Stimulated activated CD8-positive, alpha-beta memory T cell treated with anti-CD3 and anti-CD28 coated beads, Interleukin-4, amount 100 ng/mL, for 24 hours (primary cell): ENCODE measurements around the gene CABCOCO1.

ENCODE experiments used
- DNase-seq: peaks from one replicate; pipeline ENCODE4 v3.0.0-alpha.2; 2020; ENCODE audit warnings: low read depth

CABCOCO1 gene

DNA sequence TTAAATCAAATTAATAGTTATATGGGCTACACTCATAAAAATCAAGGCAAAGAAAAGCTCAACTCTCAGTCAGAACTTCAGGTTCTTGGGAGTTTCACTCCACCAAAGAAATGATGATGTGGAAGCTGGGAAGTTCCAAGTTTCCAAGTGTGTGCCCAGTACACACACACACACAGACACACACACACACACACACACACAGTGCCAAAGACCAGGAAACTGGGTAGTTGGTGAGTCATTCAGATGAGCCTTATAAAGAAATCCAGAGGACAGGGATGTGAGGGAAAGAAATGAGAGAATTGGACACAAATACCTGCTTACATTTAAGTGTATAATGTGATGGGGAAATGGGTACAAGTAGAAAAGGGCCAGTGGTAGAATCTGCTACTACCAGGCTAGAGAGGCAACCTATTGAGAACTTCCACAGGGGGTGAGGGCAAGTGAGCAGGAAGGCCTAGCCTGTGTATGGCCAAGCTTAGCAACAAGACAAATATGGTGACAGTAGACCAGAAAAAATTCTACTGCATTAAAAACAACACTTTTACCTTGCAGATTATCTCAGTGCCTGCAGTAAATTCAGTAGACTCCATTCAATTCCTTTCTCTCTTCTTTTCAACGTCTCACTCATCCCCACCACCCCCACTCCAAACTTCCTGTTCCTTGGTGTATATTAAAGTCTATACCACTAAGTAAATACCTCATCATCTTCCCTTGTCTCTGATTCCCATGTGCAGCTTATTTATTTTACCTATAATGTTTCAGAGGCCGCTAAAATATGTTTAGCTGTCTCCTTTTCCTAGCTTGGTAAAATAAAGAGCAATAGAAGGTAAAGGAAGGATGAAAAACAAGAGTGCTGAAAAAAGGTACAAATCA lies 95.0 kb downstream of the CABCOCO1 start:
- DNase-seq: no peak

DNA sequence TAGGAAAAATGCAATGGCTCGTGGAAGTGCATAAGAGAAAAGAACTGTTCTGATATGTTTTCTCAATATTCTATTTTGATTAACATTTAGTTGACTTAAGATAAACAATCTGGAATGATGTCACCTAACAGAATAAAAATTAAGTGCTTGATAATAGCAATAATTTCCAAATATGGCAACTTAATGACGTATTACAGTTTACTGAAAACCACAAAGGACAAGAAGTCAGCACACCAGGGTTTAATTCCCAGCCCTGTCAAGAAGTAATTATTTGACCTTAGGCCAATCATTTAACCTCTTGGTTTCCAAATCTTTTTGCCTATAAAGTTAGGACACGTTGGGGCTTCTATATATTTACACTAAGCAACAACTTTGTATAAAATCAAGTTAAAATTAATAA lies 95.7 kb downstream of the CABCOCO1 start:
- no peak for DNase-seq

DNA sequence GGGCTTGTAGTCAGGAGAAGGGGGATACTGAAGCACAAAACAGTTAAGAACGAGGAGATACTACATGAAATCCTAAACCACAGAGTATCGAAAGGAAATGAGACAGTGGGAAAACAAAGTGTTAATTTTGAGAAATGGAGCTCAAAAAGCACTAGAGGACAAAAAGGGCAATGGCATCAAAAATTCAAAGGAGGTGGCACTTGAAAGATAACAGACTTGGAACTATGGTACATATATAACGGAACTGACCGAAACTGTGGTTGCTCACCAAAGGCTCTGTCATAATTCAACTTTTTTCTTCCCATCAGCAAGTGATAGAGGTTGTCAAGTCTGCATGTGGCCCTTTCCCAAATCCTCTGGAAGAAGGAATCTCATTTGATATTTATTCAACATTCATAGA lies 97.0 kb downstream of the CABCOCO1 start:
- no peak for DNase-seq

DNA sequence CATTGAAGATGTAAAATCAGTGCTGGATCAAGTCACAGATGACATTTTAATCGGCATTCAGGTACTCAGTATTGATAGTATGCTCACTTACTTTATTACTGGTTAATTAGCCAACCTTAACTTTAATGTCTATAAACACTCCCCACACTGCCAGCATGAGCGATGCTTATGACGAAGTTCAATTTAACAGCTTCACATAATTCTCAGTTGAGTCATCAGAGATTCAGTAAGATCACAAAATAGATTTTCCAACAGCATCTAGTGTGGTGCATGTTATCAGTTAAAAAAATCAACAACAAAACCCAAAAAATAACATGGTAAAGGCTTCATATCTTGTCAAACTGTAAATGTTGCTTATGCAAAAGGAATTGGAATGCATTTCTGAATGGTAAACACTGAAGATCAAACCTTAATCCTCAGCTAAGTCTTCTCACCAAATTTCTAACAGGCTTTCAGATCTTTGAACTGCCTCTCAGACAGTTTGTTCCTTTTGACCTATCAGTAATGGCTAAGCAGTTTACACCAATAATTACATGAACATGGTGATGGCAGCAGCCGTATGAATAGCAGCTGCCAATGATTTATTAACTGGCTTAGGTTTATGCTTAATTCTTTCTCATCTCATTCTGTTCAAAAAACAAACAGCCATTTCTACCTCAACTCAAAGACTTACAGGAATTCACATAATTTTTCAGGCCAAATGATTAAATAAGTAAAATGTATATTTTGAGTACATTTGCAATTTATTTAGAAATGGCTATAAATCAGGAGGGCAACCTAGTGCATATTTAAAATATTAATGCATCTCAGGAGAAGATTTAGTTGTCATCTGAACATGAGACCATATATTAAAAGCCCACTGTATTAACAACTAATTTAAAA lies 98.5 kb downstream of the CABCOCO1 start:
- no peak for DNase-seq

- DNase-seq: no peak
Observed at GRCh38 chr10:61761825-61762217, 99.1 kb downstream of the CABCOCO1 start.

DNA sequence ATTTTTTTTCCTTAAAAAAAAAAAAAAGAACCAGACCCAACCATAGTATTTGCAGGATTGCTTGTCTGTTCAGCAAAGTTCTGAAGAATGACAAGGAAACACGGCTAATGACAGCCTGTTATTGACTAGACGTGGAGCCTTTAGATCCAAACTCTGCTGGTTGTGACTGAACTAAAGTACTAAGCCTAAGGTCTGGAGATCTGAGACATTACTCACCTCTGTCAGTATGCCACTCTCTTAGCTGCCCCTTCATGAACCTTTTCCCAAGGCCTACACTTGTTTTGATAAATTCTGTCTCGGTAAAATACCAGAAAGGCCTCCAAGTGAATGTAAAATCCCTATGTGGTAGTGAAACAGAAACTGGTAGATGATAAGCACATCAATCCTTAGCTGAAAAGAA lies 101.0 kb downstream of the CABCOCO1 start:
- DNase-seq: no peak

DNA sequence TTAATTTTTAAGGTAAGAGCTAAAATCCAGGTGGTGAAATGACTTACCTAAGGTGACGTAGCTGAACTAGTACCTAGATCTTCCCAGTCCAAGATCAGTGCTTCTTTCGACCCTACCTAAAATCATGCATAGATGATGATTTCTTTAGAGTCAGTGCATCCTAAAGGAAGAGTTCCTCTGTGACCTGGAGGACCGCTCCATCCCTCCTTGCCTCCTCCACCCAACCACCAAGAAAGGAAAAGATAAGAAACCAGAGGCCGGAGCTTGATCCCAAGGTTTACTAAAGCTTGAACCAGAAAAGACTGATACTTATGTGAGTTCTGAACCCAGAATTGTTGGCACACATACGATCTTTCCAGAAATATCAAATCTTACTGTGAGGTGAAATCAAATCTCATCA lies 101.8 kb downstream of the CABCOCO1 start:
- no peak for DNase-seq

- DNase-seq: no peak
Observed at GRCh38 chr10:61765176-61766087, 102.7 kb downstream of the CABCOCO1 start.

DNA sequence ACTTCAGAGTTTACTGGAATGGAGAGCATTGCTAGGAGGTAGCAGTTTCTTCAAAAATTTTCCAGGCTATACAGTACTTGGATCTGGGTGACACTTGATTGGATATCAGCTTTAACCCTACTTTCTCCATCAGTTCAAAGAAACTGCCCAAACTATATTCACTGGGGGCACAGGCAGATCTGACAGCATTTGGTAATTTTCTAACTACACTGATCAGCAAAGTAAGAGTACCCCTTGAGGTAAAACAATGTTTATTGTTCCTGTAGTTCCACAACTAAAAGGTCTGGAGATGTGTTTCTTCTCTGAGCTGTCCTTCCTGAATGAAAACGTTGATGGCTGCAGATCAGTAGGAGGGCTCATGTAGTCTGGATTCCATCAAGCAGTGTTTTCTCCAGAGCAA lies 104.2 kb downstream of the CABCOCO1 start:
- no peak for DNase-seq

GRCh38 chr10:61774031-61774430 lies 111.3 kb downstream of the CABCOCO1 start:
- DNase-seq: no peak

- no peak for DNase-seq
Observed at GRCh38 chr10:61775111-61775510, 112.4 kb downstream of the CABCOCO1 start.

- DNase-seq: no peak
Observed at GRCh38 chr10:61776615-61777266, 114.0 kb downstream of the CABCOCO1 start.

DNA sequence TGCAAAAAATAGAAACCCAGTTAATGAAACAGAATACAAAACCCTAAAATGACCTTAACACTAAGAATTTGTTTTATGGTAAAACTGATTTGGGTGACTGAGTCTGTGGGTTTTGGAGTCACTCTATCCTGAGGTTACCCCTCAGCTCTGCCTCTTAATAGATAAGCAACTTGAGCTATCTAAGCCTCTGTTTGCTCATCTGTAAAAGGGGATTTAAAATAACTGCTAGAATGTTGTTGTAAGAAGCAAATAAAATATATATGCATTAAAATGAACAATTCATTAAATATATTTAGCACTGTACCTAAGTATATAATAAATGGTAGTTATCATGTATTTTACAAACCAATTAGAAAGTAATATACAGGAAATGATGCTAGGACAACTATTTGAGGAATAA lies 115.4 kb downstream of the CABCOCO1 start:
- no peak for DNase-seq

GRCh38 chr10:61779276-61779675 lies 116.5 kb downstream of the CABCOCO1 start:
- DNase-seq: no peak

DNA sequence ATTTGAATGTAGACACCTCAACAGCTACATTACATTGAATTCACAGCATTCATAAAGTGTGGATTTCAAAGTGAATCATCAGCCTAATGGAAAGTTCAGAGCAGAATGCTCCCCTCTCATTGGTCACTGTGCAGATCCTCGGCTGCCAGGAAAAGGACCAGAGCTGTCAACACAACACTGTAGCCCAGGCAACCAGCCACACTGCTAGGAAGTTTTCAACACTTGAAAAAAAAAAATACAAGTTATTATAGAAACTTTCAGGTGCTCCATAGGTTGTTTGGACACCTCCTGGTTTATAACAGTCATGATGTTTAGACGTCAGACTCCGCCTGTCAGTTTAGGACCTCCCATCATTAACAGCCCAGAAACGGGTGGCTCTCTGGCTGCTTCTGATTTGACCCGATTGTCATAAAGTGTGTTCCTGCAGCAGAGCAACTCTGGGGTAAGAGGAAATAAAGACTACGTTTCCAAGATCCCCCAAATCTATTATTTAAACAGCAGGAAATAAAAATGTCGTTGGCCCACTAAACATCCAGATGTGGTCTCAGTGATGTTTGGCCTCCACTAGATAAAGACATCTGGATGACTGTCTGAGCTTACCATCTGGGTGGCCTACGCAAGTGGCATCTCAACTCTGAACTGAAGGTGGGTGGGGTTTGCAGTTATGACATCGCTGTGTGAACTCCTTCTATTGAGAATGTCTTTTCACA lies 117.4 kb downstream of the CABCOCO1 start:
- no peak for DNase-seq

DNA sequence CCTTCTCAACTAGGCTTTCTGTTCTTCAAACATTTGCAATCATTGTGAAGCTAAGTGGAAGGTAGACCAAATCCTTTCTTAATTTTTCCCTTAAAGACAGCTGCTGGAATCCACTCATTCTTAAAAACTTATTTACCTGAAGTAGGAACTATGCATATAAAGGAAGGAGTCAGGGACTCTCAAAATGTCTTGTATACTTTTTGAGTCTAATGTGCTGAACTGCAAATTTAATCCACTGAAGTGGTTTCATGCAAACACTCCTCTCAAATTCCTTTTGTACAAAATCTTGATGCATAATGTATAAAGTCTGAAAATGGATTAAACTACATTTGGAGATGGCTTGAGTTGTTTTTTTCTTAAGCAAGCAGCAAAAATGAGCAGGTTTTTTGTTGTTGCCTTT lies 118.0 kb downstream of the CABCOCO1 start:
- DNase-seq: no peak

DNA sequence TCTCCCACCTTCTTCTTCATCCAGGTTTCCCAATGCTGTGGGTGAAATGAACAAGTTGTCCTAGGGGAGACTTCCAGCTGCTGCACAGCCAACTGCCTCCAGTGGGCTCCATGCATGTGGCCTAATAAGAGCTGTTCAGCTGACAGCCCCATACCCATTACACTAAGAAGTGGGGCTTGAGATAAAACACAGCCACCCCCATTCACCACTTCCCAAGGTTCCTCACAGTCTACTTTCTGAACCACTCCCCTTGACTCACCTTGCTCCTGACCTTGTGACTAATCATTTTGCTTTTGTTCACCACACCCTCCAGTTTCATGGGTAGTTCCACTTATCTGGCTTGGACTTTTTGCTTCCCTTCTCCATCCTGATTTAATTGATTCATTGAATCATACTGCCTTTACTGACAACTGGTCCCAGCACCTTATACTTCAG lies 119.3 kb downstream of the CABCOCO1 start:
- no peak for DNase-seq

- no peak for DNase-seq
Observed at GRCh38 chr10:61784354-61785133, 121.8 kb downstream of the CABCOCO1 start.

GRCh38 chr10:61785473-61786105 lies 122.9 kb downstream of the CABCOCO1 start:
- DNase-seq: no peak

- DNase-seq: no peak
Observed at GRCh38 chr10:61786728-61787127, 124.0 kb downstream of the CABCOCO1 start.
